ENCODE data around the gene PDE6A.
A peak's percentile ranks its signal among the peaks of the same experiment; 100 is the strongest.
"Not testable (repeated sequence)": the region's sequence is repeated elsewhere in the genome, so short reads cannot be mapped to it uniquely, and the experiment has no call there.

PDE6A gene

GRCh38 chr5:149951138-149951749 is 6.7 kb upstream of the PDE6A start:
- DNase-seq, result no peak

DNA sequence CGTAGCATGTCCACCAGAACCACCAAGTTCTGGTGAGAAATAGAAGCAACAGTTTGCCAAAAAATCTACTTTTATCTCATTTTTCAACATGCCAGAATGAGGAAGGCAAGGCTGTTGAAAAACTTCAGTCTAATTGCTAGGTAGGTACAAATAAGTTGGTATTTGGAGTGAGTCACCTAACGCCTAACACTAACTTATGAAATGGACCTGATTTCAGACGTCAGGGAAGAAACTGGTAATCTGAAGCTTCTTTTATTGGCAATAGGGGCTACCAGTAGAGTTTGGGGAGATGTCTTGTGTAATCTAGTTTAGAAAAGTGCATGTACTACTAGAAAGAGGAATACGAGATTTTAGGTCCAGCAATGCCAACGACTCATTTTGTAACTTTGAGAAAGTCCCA is 4.4 kb upstream of the PDE6A start:
- DNase-seq, result no peak

- DNase-seq, result no peak
These were observed 1.5 kb upstream of the PDE6A start for GRCh38 chr5:149946118-149946517.

- DNase-seq, result not testable (repeated sequence)
These were observed 1.2 kb downstream of the PDE6A start for GRCh38 chr5:149943177-149943949.

DNA sequence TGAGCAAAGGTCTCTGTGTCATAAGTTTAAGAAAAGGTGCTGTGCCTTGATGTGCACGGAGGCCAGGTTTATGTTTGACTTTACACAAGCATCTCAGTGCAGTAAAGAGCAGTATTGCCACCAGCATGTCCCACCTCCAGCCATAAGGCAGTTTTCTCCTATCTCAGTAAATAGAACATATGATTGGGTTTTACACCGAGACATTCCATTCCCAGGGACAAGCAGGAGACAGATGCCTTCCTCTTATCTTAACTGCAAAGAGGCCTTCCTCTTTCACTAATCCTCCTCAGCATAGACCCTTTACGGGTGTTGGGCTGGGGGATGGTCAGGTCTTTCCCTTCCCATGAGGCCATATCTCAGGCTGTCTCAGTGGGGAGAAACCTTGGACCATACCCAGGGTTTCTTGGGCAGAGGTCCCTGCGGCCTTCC is 1.8 kb downstream of the PDE6A start:
- not testable (repeated sequence) for DNase-seq

DNA sequence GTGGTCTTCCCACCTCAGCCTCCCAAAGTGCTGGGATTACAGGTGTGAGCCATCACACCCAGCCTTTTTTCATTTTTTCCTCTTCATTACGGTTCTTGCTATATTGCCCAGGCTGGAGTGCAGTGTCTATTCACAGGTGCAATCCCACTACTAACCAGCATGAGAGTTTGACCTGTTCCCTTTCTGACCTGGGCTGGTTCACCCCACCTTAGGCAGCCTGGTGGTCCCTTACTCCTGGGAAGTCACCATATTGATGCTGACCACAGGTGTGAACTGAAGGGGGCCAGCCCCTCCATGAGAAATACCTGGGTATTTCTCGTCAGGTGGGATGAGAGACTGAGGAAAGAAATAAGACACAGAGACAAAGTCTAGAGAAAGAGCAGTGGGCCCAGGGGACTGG is 2.4 kb downstream of the PDE6A start:
- DNase-seq, result no peak

GRCh38 chr5:149941795-149942194 is 2.8 kb downstream of the PDE6A start:
- no peak for DNase-seq

- DNase-seq, result no peak
These were observed 3.5 kb downstream of the PDE6A start for GRCh38 chr5:149940941-149941644.

GRCh38 chr5:149940077-149940574 is 4.5 kb downstream of the PDE6A start:
- DNase-seq, result no peak

GRCh38 chr5:149939546-149939945 is 5.0 kb downstream of the PDE6A start:
- DNase-seq, result no peak

DNA sequence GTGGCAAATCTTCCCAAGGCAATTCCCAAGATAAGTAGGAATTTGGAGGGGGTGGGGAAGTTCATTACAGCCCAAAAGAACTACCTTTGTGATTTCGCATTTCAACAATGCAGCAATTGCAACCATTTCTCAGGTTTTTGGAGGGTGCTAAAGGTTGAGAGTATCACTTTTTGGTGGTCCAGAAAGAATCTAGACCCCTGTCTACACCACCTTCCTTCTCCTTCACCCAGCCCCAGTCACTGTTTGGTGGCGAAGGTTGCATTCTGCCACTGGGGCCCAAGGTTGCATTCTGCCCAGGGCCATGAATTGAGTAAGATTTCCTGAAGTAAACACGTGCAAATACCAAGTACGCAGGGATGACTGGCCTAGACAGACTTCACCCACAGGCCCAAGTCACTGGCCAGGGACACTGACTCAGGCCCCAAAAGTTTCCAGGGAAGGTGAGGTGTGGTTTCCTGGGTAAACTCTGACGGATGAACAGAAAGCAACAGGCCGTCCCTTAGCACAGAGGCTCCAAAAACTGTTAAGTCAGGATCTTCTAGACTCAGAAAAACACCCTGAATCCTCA is 5.7 kb downstream of the PDE6A start:
- no peak for DNase-seq

DNA sequence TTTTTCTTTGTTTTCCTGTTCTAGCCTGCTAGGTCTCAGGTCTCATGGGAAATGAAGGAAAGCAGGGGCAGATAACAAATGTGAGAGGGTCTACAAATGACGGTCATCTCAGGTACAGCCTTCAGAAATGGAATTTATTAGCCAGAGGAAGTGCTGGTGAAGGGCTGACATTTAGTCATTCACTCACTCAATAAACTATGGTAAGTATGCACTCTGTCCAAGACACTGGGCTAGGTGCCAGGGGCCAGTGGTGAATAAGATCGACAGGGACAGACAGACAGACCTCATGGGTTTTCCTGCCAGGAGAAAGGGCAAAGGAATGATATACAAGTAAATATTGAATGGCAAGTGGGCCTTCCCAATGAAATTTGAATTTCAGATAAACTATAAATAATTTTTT is 6.3 kb downstream of the PDE6A start:
- no peak for DNase-seq

- DNase-seq, result no peak
These were observed 7.0 kb downstream of the PDE6A start for GRCh38 chr5:149937610-149938009.

GRCh38 chr5:149936700-149937091 is 7.9 kb downstream of the PDE6A start:
- no peak for DNase-seq

GRCh38 chr5:149936044-149936699 is 8.4 kb downstream of the PDE6A start:
- no peak for DNase-seq

GRCh38 chr5:149935431-149935901 is 9.1 kb downstream of the PDE6A start:
- peak; percentile 44 for DNase-seq

- DNase-seq, result no peak
These were observed 11.9 kb downstream of the PDE6A start for GRCh38 chr5:149932445-149933350.

- no peak for DNase-seq
These were observed 12.6 kb downstream of the PDE6A start for GRCh38 chr5:149931992-149932436.

DNA sequence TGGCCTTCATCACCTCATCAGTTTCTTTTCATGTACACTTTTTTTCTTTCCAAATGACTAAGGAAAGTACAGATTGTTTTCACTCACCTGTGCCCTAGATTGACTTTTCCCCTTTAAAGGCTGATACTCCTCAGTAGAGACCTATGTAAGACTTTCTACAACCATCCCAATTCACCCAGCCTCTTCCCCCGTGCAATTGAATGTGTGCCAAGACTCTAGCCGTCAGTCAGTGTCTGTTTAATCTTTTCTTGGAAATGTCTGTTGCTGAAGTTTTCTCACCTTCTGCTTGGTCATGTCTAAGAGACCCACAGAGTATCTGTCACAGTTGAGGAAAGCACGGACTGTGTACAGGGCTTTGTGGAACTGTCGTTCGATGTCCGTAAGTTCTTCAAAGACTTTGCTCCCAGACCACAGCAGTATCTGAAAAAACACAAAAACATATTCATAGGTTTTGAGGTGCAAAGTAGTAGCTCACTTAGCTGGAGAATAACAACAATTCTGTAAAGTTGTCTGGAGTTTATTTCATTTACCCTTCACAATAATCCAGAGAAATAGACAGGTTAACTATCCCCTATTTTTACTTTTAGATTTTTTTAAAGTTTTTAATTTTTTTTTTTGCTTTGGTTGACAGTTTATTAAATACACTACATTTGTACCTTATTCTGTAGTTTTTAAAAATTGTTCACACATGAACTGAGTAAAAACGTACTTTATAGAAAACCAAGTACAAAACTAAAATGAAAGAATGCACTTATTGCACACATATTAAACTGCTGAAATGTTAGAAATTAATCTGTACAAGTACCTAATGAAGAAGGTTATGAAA is 13.6 kb downstream of the PDE6A start:
- DNase-seq, result no peak

GRCh38 chr5:149930043-149930748 is 14.4 kb downstream of the PDE6A start:
- DNase-seq, result no peak

Data from right hindlimb (tissue), 1 donor.